Measurements from ENCODE around the gene REM2.
A peak's percentile ranks its signal among the peaks of the same experiment; 100 is the strongest.

The REM2 gene

GRCh38 chr14:22872833-22873520 is 10.0 kb upstream of the REM2 start:
- no peak for DNase-seq (ENCODE audit: low read depth)

DNA sequence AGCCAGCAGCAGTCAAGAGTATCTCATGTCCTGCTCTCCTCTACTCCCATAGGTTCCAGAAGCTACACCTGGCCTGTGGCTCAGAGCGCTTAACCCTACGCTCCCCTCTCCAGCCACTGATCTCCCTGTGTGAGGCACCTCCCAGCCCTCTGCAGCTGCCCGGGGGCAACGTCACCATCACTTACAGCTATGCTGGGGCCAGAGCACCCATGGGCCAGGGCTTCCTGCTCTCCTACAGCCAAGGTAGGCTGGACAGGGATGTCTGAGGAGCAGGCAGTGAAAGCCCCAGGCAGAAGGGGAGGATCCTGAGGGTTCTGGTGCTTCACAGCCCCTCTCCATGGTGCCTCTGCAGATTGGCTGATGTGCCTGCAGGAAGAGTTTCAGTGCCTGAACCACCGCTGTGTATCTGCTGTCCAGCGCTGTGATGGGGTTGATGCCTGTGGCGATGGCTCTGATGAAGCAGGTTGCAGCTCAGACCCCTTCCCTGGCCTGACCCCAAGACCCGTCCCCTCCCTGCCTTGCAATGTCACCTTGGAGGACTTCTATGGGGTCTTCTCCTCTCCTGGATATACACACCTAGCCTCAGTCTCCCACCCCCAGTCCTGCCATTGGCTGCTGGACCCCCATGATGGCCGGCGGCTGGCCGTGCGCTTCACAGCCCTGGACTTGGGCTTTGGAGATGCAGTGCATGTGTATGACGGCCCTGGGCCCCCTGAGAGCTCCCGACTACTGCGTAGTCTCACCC is 7.8 kb upstream of the REM2 start:
- DNase-seq (ENCODE audit: low read depth): no peak

GRCh38 chr14:22875748-22876319 is 7.2 kb upstream of the REM2 start:
- DNase-seq (ENCODE audit: low read depth): no peak

- no peak for DNase-seq (ENCODE audit: low read depth)
Measured at GRCh38 chr14:22877000-22877501, 6.0 kb upstream of the REM2 start.

- no peak for DNase-seq (ENCODE audit: low read depth)
Measured at GRCh38 chr14:22878271-22879246, 4.5 kb upstream of the REM2 start.

DNA sequence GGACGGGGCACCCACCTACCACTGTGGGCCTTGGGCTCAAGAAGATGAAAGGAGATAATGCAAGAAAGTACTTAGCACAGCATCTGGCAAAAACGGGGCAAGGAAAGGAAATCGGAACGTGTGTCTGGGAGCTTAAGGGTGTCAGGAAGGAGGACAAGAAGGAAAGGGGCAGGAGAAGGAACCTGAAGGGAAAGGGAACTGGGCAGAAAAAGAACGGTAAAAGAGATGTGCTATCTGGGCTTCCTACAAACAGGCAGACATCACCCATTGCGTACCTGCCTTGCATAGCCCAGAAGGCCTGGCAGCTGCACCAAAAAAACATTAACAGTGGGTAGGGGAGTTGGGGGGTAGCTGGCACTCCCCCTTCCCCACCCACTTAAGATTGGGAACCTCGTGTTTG is 958 bp upstream of the REM2 start:
- no peak for DNase-seq (ENCODE audit: low read depth)

DNA sequence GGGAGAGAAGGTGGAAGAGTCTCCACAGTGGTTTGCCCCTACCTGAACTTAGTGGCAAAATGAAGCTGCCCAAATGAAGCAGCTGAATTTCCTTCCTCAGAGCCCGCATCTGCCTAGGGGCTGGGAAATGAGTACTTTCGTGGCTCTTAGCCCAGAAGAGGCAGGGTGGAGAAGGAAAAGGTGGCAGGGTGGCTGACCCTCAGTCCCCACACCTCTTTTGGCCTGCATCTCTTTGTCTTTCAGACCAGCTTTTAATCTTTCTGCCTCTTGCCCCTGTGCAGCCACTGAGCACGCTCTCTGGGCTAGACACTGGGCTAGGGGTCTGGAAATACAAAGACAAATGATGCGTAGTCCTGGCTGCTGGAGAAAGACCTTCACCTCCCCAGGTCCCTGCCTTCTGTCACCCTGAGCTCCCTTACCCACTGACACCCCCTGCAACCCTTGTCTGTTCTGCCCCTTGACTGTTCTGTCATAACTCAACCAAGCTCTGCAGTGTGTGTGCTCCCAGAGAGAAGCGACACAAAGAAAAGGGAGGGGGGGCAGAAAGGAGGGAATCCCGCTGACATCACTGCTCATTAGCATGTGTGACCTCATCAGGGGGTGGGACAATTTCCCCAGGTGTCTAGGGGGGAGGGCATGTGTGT is 371 bp upstream of the REM2 start:
- DNase-seq (ENCODE audit: low read depth): no peak

DNA sequence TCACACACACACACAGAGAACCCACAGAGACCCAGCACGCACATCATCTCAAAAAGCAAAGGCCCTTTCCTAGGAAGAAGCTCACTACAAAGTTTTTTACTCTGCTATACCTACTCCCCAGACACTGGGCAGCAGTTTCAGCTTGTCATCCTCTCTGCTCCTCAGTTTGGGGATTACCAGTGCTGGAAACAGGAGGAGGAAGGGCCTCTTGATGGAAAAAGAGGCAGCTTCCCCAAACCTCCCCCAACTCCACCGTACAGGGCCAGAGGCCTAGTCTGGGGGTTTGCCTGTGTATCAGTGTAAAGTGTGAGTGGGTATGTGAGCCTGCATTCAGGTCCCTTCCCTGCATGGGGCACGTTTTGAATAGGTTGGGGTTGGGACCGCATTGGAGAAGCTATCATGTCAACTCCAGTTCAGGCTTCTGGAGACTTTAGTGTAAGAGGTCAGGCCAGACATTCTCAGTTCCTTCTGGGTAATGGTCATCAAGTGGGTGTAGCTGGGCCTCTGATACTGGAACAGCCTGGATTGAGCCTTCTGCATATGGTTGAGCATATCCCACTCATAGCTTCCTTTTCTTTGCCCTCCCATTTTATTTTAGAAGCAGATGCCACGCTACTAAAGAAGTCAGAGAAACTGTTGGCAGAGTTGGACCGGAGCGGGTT is 1.2 kb downstream of the REM2 start:
- DNase-seq (ENCODE audit: low read depth): no peak

GRCh38 chr14:22884738-22885523 is 1.9 kb downstream of the REM2 start:
- no peak for DNase-seq (ENCODE audit: low read depth)

DNA sequence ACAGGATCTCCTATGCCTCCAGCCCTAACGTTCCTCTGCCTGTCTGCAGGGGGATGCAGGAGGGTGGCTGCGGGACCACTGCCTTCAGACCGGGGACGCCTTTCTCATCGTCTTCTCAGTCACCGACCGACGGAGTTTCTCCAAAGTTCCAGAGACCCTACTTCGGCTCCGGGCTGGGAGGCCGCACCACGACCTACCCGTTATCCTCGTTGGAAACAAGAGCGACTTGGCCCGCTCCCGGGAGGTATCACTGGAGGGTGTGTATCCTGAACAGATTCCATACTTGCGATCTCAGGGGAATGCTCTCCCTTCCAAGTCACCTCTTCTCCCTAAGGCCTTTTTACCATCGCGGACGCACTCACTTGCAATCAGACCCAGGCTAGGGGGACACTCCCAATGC is 3.0 kb downstream of the REM2 start:
- DNase-seq (ENCODE audit: low read depth): no peak

DNA sequence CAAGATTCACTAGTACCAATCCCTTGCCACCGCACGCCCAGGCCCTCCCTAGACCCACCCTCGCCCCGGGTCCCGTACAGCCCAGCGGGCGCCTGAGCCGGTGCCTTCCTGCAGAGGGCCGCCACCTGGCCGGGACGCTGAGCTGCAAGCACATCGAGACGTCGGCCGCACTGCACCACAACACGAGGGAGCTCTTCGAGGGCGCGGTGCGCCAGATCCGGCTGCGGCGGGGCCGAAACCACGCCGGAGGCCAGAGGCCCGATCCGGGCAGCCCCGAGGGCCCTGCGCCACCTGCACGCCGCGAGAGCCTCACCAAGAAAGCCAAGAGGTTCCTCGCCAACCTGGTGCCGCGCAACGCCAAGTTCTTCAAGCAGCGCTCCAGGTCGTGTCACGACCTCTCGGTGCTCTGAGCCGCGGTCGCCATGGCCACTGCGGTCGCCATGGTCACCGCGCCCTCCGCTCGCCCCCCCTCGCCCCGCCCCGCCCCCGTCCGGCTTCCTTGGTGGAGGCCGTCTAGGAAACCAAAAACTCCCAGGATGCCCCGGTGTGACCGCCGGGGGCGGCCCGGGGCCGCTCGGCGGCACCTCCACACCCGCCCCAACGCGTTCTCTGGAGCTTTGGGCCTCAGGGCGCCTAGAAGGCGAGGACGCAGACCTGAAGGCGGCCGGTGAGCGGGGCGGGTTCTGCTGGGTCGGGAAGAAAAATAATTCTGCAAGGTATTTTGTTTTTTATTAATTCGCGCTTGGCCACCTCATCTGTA is 3.7 kb downstream of the REM2 start:
- peak; percentile 35 for DNase-seq (ENCODE audit: low read depth)

- no peak for DNase-seq (ENCODE audit: low read depth)
Measured at GRCh38 chr14:22887260-22887989, 4.4 kb downstream of the REM2 start.

GRCh38 chr14:22887990-22888378 is 5.0 kb downstream of the REM2 start:
- DNase-seq (ENCODE audit: low read depth): no peak

DNA sequence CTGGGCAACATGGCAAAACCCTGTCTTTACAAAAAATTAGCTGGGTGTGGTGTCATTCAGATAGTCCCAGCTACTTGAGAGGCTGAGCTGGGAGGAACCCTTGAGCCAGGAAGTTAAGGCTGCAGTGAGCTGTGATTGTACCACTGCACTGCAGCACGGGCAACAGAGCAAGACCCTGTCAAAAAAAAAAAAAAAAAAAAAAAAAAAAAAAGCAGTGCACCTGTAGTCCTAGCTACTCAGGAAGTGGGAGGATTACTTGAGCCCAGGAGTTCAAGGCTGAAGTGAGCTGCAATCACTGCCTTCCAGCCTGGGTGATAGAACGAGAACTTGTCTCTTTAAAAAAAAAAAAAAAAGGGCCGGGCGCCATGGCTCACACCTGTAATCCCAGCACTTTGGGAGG is 5.6 kb downstream of the REM2 start:
- no peak for DNase-seq (ENCODE audit: low read depth)

- DNase-seq (ENCODE audit: low read depth): no peak
Measured at GRCh38 chr14:22890416-22890815, 7.4 kb downstream of the REM2 start.

DNA sequence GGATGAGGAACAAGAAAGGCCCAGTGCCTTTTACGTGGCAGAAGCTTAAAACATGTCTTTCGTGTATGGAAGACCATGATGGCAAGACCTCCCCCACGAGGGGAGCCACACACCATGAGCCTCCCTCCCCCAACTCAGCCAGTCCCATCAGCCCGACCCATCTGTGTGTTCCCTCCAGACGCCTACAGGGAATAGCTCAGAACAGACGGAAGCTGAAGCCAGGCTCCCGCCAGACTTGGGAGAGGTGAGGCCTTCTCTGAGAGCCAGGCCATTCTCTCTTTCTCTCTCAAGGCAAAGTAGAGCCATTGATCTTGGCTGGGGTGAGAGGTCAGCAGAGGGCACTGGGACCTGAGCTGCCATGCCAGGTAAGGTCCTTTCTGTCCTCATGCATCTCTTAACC is 9.5 kb downstream of the REM2 start:
- DNase-seq (ENCODE audit: low read depth): no peak

DNA sequence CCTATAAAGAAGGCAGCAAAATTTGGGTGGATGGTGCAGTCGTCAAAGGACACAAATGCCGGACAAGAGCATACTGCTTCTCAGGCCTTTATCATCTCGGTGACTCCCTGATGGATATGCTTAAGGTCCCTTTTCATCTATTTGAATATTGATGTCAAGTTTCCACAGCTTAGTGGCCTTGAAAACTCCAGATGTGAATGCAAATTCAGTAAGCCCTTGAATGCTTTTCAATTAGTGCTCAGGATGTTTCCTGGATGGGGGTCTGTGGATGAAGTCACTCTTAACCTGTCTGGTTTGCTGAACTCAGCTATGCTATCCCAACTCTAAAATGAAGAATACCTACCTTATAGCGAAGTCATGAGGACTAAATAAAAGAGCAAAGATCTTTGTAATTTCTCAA is 10.7 kb downstream of the REM2 start:
- DNase-seq (ENCODE audit: low read depth): no peak

DNA sequence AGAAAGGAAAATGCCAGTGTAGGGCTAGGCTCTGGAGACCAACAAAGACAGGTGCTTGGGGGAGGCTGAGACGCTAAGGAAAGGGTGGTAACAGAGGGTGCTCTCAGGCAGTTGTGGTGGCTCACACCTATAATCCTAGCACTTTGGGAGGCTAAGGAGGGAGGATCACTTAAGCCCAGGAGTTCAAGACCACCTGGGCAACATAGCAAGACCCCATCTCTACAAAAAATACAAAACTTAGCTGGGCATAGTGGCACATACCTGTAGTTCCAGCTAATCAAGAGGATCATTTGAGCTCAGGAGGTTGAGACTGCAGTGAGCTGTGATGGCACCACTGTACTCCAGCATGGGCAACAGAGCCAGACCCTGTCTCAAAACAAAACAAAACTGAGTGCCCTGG is 12.4 kb downstream of the REM2 start:
- no peak for DNase-seq (ENCODE audit: low read depth)

- no peak for DNase-seq (ENCODE audit: low read depth)
Measured at GRCh38 chr14:22896356-22896755, 13.3 kb downstream of the REM2 start.
